Prostate gland (tissue), 2 donors: ENCODE measurements around the gene VAV1. TPM values are rescaled to one million over a fixed set of nuclear protein-coding genes. Genes with fewer than 3 reads are reported as not detected.
A peak's percentile ranks its signal among the peaks of the same experiment; 100 is the strongest.
"Not testable (repeated sequence)": the region's sequence is repeated elsewhere in the genome, so short reads cannot be mapped to it uniquely, and the experiment has no call there.

Experiments
- DNase-seq: peaks from one replicate; pipeline ENCODE4 v3.0.0-alpha.2; 2019; ENCODE audit warnings: low spot score
- H3K27ac ChIP-seq, 2 donors: fragments of 200-600 bp; sonication (generic); 2 replicates each; pipeline ENCODE4 v1.5.1; 2017 to 2019
- H3K27me3 ChIP-seq: fragments of 200-600 bp; sonication (generic); replicated peaks from 2 replicates; pipeline ENCODE4 v1.5.1; 2019; ENCODE audit not compliant: insufficient read depth
- H3K36me3 ChIP-seq, 2 donors: fragments of 200-600 bp; sonication (generic); 1 replicate in 1 of 2; 2 replicates in 1 of 2; pipeline versions ENCODE4 v1.5.1 to v1.8.1; 2017 to 2019
- H3K4me1 ChIP-seq: fragments of 200-600 bp; sonication (generic); replicated peaks from 2 replicates; pipeline ENCODE4 v1.5.1; 2019
- H3K4me3 ChIP-seq, 2 donors: fragments of 200-600 bp; sonication (generic); 2 replicates each; pipeline ENCODE4 v1.5.1; 2017 to 2019
- H3K9me3 ChIP-seq: fragments of 200-600 bp; sonication (generic); 2 replicates; pipeline ENCODE4 v1.5.1; 2017
- POLR2A ChIP-seq: fragments of 450-650 bp; IDR thresholded peaks from one replicate; pipeline ENCODE4 v1.6.1; 2016; ENCODE audit warnings: antibody characterized with exemption, mild to moderate bottlenecking
- POLR2AphosphoS5 ChIP-seq: sonication (generic); formaldehyde crosslinking; IDR thresholded peaks from one replicate; pipeline ENCODE4 v1.6.1; 2017; ENCODE audit warnings: antibody characterized with exemption
- WGBS: methylation state at CpG from one replicate; pipeline ENCODE4 v1.1.5; 2018; 5-methylcytosine and 5-hydroxymethylcytosine counted together
- intact Hi-C: fragments of 100-400 bp; cut with DNase I; formaldehyde crosslinking; loops from one replicate; pipeline ENCODE4 v1.14.2; 2022
- total RNA-seq, 2 donors: library from RNA; depleted of rRNA; stranded (reverse); fragments of >200 nt; gene quantifications; one replicate each; pipeline ENCODE4 v1.1.0, GENCODE V29; 2016
- TF ChIP-seq, protein P1 (sequence below), 4 experiments: fragments of 200-600 bp in 2 of 4; fragments of 450-650 bp in 2 of 4; sonication (generic) in 2 of 4; IDR thresholded peaks; 1 replicate in 3 of 4; 2 replicates in 1 of 4; pipeline ENCODE4 v1.5.1; 2016 to 2019; ENCODE audit warnings: antibody characterized with exemption in 4 of 4, mild to moderate bottlenecking in 2 of 4, moderate library complexity in 2 of 4

The VAV1 gene
- total RNA-seq, 2 donors from 2014 or later, result 3.6 to 4.8 TPM

DNA sequence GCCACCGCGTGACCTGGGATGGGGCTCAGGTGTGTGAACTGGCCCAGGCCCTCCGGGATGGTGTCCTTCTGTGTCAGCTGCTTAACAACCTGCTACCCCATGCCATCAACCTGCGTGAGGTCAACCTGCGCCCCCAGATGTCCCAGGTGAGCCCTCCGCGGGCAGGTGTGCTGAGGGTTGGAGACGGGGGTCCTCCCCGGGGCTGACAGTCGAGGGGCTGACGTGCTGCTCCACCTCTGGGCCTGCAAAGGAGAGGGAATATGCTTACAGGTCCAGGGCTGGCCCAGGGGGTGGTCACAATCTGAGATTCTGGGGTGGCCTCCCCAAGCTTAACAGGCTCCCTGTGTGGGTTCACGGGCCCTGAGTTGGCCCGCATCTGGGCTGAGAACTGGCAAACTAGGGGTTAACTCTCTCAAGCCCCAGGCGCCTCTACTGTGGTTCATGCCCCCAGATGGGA, 386 bp downstream of the VAV1 start:
- no peaks in the 10 kb centered on the region for H3K9me3 ChIP-seq
- TF ChIP-seq POLR2A, result no peak
- TF ChIP-seq POLR2AphosphoS5, result no peak
- TF ChIP-seq, protein P1, sequence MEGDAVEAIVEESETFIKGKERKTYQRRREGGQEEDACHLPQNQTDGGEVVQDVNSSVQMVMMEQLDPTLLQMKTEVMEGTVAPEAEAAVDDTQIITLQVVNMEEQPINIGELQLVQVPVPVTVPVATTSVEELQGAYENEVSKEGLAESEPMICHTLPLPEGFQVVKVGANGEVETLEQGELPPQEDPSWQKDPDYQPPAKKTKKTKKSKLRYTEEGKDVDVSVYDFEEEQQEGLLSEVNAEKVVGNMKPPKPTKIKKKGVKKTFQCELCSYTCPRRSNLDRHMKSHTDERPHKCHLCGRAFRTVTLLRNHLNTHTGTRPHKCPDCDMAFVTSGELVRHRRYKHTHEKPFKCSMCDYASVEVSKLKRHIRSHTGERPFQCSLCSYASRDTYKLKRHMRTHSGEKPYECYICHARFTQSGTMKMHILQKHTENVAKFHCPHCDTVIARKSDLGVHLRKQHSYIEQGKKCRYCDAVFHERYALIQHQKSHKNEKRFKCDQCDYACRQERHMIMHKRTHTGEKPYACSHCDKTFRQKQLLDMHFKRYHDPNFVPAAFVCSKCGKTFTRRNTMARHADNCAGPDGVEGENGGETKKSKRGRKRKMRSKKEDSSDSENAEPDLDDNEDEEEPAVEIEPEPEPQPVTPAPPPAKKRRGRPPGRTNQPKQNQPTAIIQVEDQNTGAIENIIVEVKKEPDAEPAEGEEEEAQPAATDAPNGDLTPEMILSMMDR (IDR thresholded peaks at IDR 0.05), result no peak
- H3K27ac ChIP-seq, result no peak overlapping the region
- H3K36me3 ChIP-seq, result no peaks in the 10 kb centered on the region
- 60% methylated on average over 14 of the region's 14 CpGs for WGBS
- H3K27me3 ChIP-seq, result no peaks in the 10 kb centered on the region
- peak overlapping the region; percentile 21 to 22 for H3K4me3 ChIP-seq
- H3K4me1 ChIP-seq, result no peaks in the 10 kb centered on the region
- no peak for DNase-seq
- intact Hi-C loops, result no loop called here

DNA sequence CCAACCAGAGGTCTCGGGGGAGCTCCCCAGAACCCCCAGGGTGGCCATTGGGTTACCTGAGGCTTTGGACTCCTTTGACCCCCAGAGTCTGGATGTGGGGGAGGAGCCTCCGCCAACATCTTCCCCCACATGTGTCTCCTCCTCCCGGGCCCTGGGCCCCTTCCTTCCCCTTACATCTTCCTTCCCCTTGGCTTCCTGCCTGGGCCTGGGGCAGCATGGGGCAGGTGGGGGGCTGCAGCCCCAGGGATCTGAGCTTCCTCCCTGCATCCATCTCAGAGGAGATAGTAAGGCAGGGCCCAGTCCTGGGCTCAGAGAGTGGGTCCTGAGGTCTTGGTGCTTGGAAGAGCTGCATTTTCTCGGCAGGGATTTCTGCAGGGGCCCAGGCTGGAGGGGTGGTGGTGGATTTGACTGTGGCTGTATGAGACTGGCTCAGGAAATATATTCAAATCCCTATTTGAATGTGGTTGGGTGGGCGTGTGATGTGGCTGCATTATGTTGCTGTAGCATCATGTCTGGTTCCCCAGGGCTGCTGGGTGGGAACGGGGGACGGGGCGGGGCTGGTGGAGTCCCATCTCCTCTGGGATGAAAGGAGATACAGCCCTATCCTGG, 919 bp downstream of the VAV1 start:
- no peak for DNase-seq
- WGBS, result 56% methylated on average over 8 of the region's 8 CpGs
- no peaks in the 10 kb centered on the region for H3K27me3 ChIP-seq

DNA sequence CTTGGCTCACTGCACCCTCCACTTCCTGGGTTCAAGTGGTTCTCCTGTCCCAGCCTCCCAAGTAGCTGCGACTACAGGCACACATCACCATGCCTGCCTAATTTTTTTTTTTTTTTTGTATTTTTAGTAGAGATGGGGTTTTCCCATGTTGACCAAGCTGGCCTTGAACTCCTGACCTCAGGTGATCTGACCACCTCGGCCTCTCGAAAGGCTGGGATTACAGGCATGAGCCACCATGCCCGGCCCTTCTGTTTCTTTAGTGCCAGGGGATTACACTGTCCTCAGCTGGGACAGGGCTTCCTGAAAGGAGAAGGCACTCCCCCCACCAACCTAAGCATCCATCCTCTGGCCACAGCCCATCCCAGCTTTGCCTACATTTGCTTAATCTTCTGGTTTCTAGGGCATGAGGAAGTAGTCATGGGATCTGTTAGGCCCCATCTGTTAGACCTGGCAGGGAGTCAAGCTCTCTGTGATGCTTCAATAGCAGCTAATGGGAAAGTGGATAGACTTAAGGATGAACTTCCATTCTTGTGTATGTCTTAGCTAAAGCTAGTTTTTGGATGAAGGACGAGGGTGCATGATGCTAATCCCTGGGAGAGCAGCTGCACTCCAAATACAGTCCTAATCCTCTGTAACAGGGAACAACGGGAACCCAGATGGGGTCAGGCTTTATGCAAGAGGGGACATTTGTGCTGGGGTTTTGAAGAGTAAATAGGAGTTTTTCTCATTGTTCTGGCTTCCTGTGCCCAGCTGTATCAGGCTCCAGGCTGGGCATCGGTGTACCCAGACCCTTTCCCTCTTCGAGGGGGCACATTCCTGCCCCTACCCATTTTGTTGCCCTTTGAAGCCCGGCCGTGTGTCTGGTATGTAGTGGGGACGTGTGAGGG, 2.6 kb downstream of the VAV1 start:
- Histone ChIP-seq H3K36me3 (no peaks in the 10 kb centered on the region), H3K27ac (no peak overlapping the region), H3K27me3 (no peaks in the 10 kb centered on the region), H3K4me1 (no peaks in the 10 kb centered on the region), H3K4me3 (no peak overlapping the region), H3K9me3 (no peaks in the 10 kb centered on the region)
- TF ChIP-seq POLR2AphosphoS5 (no peak), POLR2A (no peak)
- TF ChIP-seq, protein P1 (IDR thresholded peaks at IDR 0.05), result no peak
- no peak for DNase-seq
- WGBS, result 83% methylated on average over 11 of the region's 11 CpGs
- intact Hi-C loops, result no loop called here

More for the DNA sequence above, 919 bp downstream of the VAV1 start:
- H3K27ac ChIP-seq, result no peak overlapping the region
- no peaks in the 10 kb centered on the region for H3K4me1 ChIP-seq
- H3K4me3 ChIP-seq, result peak overlapping the region; percentile 21 to 22
- intact Hi-C loops, result no loop called here
- H3K9me3 ChIP-seq, result no peaks in the 10 kb centered on the region
- TF ChIP-seq POLR2A (no peak), POLR2AphosphoS5 (no peak)
- TF ChIP-seq, protein P1 (IDR thresholded peaks at IDR 0.05), result no peak
- H3K36me3 ChIP-seq, result no peaks in the 10 kb centered on the region

DNA sequence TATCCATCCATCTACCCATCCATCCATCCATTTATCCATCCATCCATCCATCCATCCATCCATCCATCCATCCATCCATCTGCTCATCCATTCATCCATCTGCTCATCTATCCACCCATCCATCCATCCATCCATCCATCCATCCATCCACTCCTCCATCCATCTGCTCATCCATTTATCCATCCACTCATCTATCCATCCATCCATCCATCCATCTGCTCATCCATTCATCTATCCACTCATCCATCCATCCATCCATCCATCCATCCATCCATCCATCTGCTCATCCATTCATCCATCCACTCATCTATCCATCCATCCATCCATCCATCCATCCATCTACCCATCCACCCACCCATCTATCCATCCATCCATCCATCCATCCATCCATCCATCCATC, 3.5 kb downstream of the VAV1 start:
- DNase-seq, H3K36me3 ChIP-seq, H3K4me3 ChIP-seq, intact Hi-C loops, H3K27ac ChIP-seq, H3K27me3 ChIP-seq, H3K4me1 ChIP-seq, H3K9me3 ChIP-seq: not testable (repeated sequence)

DNA sequence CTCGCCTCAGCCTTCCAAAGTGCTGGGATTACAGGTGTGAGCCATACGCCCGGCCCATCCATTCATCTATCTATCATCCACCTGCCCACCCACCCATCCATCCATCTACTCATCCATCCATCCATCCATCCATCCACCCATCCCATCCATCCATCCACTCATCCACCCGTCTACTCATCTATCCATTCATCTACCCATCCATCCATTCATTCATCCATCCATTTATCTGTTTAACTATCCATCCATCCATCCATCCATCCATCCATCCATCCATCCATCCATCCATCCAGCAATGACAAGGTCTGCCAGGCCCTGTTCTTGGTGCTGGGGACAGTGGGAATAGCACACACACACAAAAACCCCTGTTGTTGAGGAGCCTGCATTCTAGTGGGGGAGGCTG, 4.5 kb downstream of the VAV1 start:
- intact Hi-C loops, result no loop called here
- H3K27ac ChIP-seq, result no peak overlapping the region

More for the DNA sequence above, 4.5 kb downstream of the VAV1 start:
- no peaks in the 10 kb centered on the region for H3K4me1 ChIP-seq
- 95% methylated on average over 4 of the region's 4 CpGs for WGBS
- no peaks in the 10 kb centered on the region for H3K36me3 ChIP-seq
- H3K27me3 ChIP-seq, result no peaks in the 10 kb centered on the region
- H3K4me3 ChIP-seq, result no peak overlapping the region
- TF ChIP-seq, protein P1 (IDR thresholded peaks at IDR 0.05), result no peak
- TF ChIP-seq POLR2A (no peak), POLR2AphosphoS5 (no peak)
- no peaks in the 10 kb centered on the region for H3K9me3 ChIP-seq
- DNase-seq, result no peak
